GM12892 (cell line): ENCODE data around the gene TAF1L.
A peak's percentile ranks its signal among the peaks of the same experiment; 100 is the strongest.
"Not testable (repeated sequence)": the region's sequence is repeated elsewhere in the genome, so short reads cannot be mapped to it uniquely, and the experiment has no call there.

Experiments
- DNase-seq: peaks from one replicate; pipeline ENCODE4 v3.0.0; 2011; ENCODE audit not compliant: insufficient read length
- FAIRE-seq: peaks from 2 replicates; lab custom pipeline; 2011; peaks lifted over from hg19 to GRCh38; lab: Jason Lieb, UNC
- POLR2A ChIP-seq: IDR thresholded peaks from 2 replicates; pipeline ENCODE4 v1.6.1; 2011; ENCODE audit warnings: low read depth, low read length, control low read depth
- POLR2AphosphoS5 ChIP-seq: IDR thresholded peaks from 2 replicates; pipeline ENCODE4 v1.6.1; 2011; ENCODE audit warnings: low read depth, low read length, control low read depth
- TAF1 ChIP-seq: IDR thresholded peaks from 2 replicates; pipeline ENCODE4 v1.6.1; 2011; ENCODE audit warnings: low read depth, mild to moderate bottlenecking, control low read depth, low read length, borderline replicate concordance

The TAF1L gene

GRCh38 chr9:32622948-32623347, 12.5 kb downstream of the TAF1L start:
- FAIRE-seq (no peak), DNase-seq (no peak)
- TF ChIP-seq TAF1 (no peak), POLR2AphosphoS5 (no peak), POLR2A (no peak)

DNA sequence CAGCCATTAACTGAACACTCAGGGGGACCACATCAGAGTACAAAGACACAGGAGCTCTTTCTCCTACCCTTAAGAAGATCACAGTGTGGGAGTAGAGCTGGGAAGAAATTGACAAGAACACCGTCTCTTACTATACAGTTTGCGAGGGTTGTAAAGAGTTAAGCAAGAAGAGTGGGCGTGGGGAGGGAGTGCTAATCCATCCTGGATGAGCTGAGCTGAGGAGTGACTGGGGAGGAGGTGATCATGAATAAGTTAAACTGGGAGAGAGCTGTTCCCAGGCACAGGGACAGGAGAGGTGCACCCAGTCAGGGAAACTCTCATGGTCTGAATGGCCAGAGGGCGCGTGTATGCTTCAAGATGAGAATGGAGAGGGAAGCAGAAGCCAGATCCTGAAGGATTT, 17.2 kb downstream of the TAF1L start:
- no peak for TF ChIP-seq POLR2AphosphoS5
- no peak for TF ChIP-seq TAF1
- no peak for TF ChIP-seq POLR2A
- DNase-seq (no peak), FAIRE-seq (no peak)

GRCh38 chr9:32606811-32607210, 28.7 kb downstream of the TAF1L start:
- no peak for FAIRE-seq
- DNase-seq: no peak
- TF ChIP-seq TAF1 (no peak), POLR2A (no peak), POLR2AphosphoS5 (no peak)

GRCh38 chr9:32603914-32604852, 31.3 kb downstream of the TAF1L start:
- FAIRE-seq (peak; percentile 50), DNase-seq (no peak)
- TF ChIP-seq POLR2A: no peak
- no peak for TF ChIP-seq POLR2AphosphoS5
- TF ChIP-seq TAF1: no peak

- FAIRE-seq, DNase-seq: not testable (repeated sequence)
Measured at GRCh38 chr9:32599021-32599420, 36.4 kb downstream of the TAF1L start.

GRCh38 chr9:32596936-32597335, 38.5 kb downstream of the TAF1L start:
- DNase-seq: no peak
- no peak for FAIRE-seq
- TF ChIP-seq TAF1 (no peak), POLR2AphosphoS5 (no peak)

DNA sequence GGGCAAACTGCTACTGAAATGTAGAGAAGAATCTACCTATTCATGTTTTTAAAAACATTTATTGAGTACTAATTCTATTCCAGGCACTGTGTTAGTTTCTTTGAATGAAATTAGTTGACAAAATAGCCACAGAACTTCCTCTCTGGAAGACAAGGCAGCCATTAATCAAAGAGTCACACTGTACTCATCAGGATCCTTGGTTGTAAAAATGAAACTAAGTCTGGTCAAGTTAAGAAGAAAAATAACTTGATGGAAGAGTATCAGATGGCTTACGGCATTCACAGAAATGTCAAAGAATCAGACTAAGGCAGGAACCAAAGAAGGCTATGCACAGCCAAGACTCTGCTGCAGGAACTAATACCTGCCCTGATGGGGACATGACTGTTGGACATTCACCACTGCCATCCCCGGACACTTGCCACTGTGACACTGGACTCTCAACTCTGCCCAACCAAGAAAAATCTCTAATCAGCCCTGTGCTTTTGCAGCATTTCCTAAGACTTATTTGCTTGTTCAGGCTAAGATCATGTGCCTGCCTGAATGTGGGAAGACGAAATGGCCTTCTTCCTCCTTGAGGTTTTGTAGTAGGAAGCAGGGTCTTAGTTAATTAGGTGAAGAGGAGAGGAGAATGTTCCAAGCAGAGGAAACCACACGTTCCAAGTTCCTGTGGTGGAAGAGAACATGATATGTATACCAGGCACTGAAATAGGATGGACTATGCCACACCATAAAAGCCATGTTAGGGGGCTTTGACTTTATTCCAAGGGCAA, 39.2 kb downstream of the TAF1L start:
- TF ChIP-seq TAF1 (no peak), POLR2AphosphoS5 (no peak), POLR2A (no peak)
- FAIRE-seq: no peak
- DNase-seq: no peak

DNA sequence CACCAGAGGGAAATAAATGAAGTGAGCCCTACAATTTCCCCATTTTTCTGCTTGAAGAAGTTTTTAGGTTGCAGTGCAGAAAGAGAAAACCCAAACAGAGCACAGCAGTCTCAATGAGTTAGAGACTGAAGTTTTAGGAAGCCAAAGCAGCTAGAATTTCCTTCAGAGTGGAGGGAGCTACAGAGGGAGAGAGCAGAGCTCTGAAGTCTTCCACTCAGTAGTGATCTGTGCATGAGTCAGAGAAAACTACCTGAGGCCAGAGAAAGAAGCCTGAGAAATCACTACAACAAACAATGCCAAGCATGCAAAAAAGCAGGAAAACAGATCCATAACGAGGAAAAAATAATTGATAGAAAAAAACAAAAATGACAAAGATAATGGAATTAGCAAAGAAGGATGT, 44.6 kb downstream of the TAF1L start:
- no peak for TF ChIP-seq TAF1
- no peak for TF ChIP-seq POLR2AphosphoS5
- TF ChIP-seq POLR2A: no peak
- no peak for DNase-seq
- FAIRE-seq: no peak

GRCh38 chr9:32590476-32590875, 45.0 kb downstream of the TAF1L start:
- TF ChIP-seq POLR2A (no peak), POLR2AphosphoS5 (no peak), TAF1 (no peak)
- FAIRE-seq: no peak
- no peak for DNase-seq

DNA sequence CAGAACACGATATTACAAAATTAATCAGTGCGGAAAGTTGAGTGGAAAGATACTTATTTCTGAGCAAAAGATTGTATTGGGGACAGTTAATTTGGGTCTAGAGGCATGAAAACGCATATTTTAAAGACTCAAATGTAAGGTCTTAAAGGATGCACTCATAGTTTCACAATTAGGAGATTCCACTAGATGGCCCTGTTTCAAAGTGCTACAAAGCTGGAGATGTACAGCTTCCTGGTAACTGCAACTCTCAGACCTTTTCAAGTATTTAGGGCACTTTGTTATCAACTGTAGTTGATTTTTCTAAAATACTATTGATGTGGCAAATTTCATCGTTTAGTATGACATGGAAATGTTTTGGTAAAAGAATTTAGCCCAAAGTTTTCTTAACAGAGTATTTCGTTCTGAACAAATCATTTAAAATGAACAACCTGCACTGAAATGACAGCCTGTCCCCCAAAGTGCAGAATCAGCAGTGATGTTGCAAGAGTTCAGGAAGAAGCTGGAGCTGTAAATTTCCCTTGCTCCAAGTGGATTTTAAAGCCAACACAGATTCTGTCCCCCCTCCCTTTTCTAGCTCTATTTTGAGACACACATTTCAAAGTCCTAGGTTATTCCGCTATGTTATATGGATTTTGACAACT, 46.3 kb downstream of the TAF1L start:
- DNase-seq: no peak
- TF ChIP-seq POLR2AphosphoS5: no peak
- TF ChIP-seq TAF1: no peak
- no peak for TF ChIP-seq POLR2A

DNA sequence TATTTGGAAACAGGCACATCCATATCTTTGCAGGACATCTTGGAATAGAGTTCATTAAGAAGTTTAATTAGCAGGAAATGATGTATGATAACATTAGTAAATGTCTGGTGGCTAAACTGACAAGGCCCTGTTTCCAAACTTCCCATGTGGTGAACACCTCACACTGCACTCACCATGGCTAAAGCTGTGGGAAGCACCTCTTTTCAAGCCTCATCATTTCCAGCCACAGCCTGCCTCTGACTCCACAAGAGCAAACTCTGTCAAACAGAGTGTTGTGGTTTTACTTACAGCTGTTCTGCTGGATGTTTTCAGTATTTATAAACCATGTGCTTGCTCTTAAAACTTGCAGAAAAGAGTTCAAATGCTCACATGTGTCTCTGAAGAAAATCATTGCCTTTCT, 47.6 kb downstream of the TAF1L start:
- TF ChIP-seq TAF1 (no peak), POLR2AphosphoS5 (no peak), POLR2A (no peak)
- FAIRE-seq (no peak), DNase-seq (no peak)

More for the DNA sequence above, 46.3 kb downstream of the TAF1L start:
- no peak for FAIRE-seq

DNA sequence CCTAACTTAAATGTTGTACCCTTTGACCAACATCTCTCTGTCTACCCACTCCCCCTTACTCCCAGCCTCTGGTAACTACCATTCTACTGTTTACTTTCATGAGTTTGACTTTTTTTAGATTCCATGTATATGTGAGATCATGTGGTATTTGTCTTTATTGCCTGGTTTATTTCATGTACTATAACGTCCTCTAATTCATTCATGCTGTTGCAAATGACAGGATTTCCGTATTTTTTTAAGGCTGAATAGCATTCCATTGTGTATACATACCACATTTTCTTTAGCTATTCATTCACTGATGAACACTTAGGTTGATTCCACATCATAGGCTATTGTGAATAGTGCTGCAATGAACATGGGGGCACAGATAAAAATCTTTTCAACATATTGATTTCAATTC, 50.7 kb downstream of the TAF1L start:
- DNase-seq: no peak
- TF ChIP-seq POLR2AphosphoS5: no peak
- TF ChIP-seq POLR2A: no peak
- TF ChIP-seq TAF1: no peak
- no peak for FAIRE-seq
